Prostate gland (tissue), 2 donors: ENCODE results near the gene TSGA10IP. TPM values are rescaled to one million over a fixed set of nuclear protein-coding genes. Genes with fewer than 3 reads are reported as not detected.

ENCODE experiments used
- DNase-seq: peaks from one replicate; pipeline ENCODE4 v3.0.0-alpha.2; 2019; ENCODE audit warnings: low spot score
- H3K27ac ChIP-seq, 2 donors: fragments of 200-600 bp; sonication (generic); 2 replicates each; pipeline ENCODE4 v1.5.1; 2017 to 2019
- H3K27me3 ChIP-seq: fragments of 200-600 bp; sonication (generic); replicated peaks from 2 replicates; pipeline ENCODE4 v1.5.1; 2019; ENCODE audit not compliant: insufficient read depth
- H3K36me3 ChIP-seq, 2 donors: fragments of 200-600 bp; sonication (generic); 1 replicate in 1 of 2; 2 replicates in 1 of 2; pipeline versions ENCODE4 v1.5.1 to v1.8.1; 2017 to 2019
- H3K4me1 ChIP-seq: fragments of 200-600 bp; sonication (generic); replicated peaks from 2 replicates; pipeline ENCODE4 v1.5.1; 2019
- H3K4me3 ChIP-seq, 2 donors: fragments of 200-600 bp; sonication (generic); 2 replicates each; pipeline ENCODE4 v1.5.1; 2017 to 2019
- H3K9me3 ChIP-seq: fragments of 200-600 bp; sonication (generic); 2 replicates; pipeline ENCODE4 v1.5.1; 2017
- POLR2A ChIP-seq: fragments of 450-650 bp; IDR thresholded peaks from one replicate; pipeline ENCODE4 v1.6.1; 2016; ENCODE audit warnings: antibody characterized with exemption, mild to moderate bottlenecking
- POLR2AphosphoS5 ChIP-seq: sonication (generic); formaldehyde crosslinking; IDR thresholded peaks from one replicate; pipeline ENCODE4 v1.6.1; 2017; ENCODE audit warnings: antibody characterized with exemption
- WGBS: methylation state at CpG from one replicate; pipeline ENCODE4 v1.1.5; 2018; 5-methylcytosine and 5-hydroxymethylcytosine counted together
- intact Hi-C: fragments of 100-400 bp; cut with DNase I; formaldehyde crosslinking; loops from one replicate; pipeline ENCODE4 v1.14.2; 2022
- total RNA-seq, 2 donors: library from RNA; depleted of rRNA; stranded (reverse); fragments of >200 nt; gene quantifications; one replicate each; pipeline ENCODE4 v1.1.0, GENCODE V29; 2016
- TF ChIP-seq, protein P1 (sequence below), 4 experiments: fragments of 200-600 bp in 2 of 4; fragments of 450-650 bp in 2 of 4; sonication (generic) in 2 of 4; IDR thresholded peaks; 1 replicate in 3 of 4; 2 replicates in 1 of 4; pipeline ENCODE4 v1.5.1; 2016 to 2019; ENCODE audit warnings: antibody characterized with exemption in 4 of 4, mild to moderate bottlenecking in 2 of 4, moderate library complexity in 2 of 4

TSGA10IP gene
- total RNA-seq, 2 donors from 2014 or later, result 0.68 TPM; not detected in 1

DNA sequence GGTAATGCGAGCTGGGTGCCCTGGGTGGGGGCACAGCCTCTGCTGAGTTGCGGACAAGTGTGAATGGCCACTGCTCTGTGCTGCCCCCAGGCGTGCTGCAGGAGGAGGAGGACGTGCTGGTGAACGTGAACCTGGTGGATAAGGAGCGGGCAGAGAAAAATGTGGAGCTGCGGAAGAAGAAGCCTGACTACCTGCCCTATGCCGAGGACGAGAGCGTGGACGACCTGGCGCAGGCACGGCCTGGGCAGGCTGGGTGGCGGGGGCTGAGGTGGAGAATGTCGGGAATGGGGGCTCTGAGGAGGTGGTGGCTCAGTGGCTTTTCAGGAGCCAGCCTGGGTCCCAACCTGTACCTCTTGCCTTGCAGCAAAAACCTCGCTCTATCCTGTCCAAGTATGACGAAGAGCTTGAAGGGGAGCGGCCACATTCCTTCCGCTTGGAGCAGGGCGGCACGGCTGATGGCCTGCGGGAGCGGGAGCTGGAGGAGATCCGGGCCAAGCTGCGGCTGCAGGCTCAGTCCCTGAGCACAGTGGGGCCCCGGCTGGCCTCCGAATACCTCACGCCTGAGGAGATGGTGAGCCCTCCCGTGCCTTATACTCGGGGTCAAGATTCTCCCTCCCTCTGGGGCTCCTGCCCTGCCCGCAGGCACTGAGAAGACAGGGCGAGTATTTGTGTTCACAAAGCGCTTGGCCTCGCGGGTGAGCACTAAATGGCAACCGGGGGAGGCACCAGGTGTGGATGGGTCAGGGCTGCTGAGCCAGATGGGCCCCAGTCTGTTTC lies 20.9 kb downstream of the TSGA10IP start:
- intact Hi-C loops, result no loop called here
- H3K4me1 ChIP-seq, result peaks cover 12% of the 10 kb centered on the region
- no peak overlapping the region for H3K4me3 ChIP-seq
- DNase-seq, result no peak
- TF ChIP-seq POLR2A (no peak), POLR2AphosphoS5 (no peak)
- TF ChIP-seq, protein P1, sequence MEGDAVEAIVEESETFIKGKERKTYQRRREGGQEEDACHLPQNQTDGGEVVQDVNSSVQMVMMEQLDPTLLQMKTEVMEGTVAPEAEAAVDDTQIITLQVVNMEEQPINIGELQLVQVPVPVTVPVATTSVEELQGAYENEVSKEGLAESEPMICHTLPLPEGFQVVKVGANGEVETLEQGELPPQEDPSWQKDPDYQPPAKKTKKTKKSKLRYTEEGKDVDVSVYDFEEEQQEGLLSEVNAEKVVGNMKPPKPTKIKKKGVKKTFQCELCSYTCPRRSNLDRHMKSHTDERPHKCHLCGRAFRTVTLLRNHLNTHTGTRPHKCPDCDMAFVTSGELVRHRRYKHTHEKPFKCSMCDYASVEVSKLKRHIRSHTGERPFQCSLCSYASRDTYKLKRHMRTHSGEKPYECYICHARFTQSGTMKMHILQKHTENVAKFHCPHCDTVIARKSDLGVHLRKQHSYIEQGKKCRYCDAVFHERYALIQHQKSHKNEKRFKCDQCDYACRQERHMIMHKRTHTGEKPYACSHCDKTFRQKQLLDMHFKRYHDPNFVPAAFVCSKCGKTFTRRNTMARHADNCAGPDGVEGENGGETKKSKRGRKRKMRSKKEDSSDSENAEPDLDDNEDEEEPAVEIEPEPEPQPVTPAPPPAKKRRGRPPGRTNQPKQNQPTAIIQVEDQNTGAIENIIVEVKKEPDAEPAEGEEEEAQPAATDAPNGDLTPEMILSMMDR (IDR thresholded peaks at IDR 0.05), result no peak
- H3K9me3 ChIP-seq, result no peaks in the 10 kb centered on the region
- peaks cover 18 to 33% of the 10 kb centered on the region in 2 donors for H3K36me3 ChIP-seq
- H3K27me3 ChIP-seq, result no peaks in the 10 kb centered on the region
- H3K27ac ChIP-seq, result no peak overlapping the region
- 91% methylated on average over 36 of the region's 36 CpGs for WGBS

DNA sequence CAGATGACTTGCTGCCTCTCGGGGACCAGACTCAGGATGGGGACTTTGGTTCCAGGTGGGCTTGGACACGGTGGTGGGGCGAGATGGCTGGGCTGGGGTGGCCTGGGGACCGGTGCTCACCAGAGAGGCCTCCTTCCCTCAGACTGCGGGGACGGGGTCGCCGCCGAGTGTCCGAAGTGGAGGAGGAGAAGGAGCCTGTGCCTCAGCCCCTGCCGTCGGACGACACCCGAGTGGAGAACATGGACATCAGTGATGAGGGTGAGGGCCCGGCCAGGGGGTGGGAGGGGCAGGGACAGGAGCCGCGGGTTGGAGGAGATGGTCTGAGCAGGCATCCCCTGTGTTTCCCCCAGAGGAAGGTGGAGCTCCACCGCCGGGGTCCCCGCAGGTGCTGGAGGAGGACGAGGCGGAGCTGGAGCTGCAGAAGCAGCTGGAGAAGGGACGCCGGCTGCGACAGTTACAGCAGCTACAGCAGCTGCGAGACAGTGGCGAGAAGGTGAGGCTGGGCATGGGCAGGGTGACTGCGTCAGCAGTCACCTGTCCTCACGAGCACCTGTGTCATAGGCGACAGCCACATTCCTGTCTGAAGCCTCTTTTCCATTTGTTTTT lies 22.2 kb downstream of the TSGA10IP start:
- no peak overlapping the region for H3K27ac ChIP-seq
- no peaks in the 10 kb centered on the region for H3K9me3 ChIP-seq
- no peak for DNase-seq
- peaks cover 8% of the 10 kb centered on the region for H3K4me1 ChIP-seq
- WGBS, result 90% methylated on average over 30 of the region's 30 CpGs
- no peaks in the 10 kb centered on the region for H3K27me3 ChIP-seq
- H3K4me3 ChIP-seq, result no peak overlapping the region
- intact Hi-C loops, result no loop called here
- TF ChIP-seq POLR2A, result no peak
- TF ChIP-seq, protein P1 (IDR thresholded peaks at IDR 0.05), result no peak
- no peak for TF ChIP-seq POLR2AphosphoS5
- H3K36me3 ChIP-seq, result peaks cover 18 to 33% of the 10 kb centered on the region in 2 donors

DNA sequence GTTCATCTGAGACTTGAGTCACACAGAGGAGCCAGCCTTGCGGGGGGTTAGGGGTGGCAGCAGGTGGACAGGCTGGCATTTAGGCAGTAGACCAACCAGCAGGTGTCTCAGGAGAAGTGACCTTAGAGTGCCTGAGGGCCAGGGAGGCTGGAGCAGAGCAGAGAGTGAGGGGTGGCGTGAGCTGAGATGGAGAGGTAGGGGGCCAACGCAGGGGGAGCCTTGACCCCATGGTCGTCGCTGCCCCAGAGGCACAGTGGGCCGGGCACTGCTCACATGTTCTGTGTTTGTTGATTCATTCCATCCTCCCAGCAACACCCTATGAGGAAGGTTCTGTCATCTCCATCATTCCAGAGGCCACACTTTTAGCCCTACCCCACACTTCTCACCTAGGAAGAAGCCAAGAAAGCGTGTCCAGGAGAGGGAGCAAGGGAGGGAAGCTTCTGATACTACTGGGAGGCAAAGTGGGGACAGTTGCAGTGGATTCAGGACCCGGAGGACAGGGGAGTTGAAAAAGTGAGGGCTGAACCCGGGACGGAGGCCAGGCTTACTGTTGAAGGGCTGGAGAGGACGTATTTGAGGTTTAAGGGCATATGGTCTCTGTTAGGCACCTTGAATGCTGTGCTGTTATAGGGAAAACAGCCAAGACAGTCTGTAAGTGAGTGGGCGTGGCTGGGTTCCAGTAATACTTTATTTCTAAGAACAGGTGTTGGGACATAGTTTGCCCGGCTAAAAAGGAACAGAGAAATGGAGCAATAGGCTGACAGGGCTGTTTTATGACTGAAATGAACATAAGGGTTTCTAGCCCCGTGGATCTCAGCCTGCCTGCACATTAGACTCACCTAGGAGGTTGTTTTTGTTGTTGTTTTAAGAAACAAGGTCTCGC lies 23.6 kb downstream of the TSGA10IP start:
- H3K4me1 ChIP-seq, result peaks cover under 1% of the 10 kb centered on the region
- H3K27me3 ChIP-seq, result no peaks in the 10 kb centered on the region
- no peak overlapping the region for H3K4me3 ChIP-seq
- intact Hi-C loops, result no loop called here
- peaks cover 18 to 33% of the 10 kb centered on the region in 2 donors for H3K36me3 ChIP-seq
- TF ChIP-seq POLR2A, result no peak
- no peak for TF ChIP-seq POLR2AphosphoS5
- TF ChIP-seq, protein P1 (IDR thresholded peaks at IDR 0.05), result no peak
- DNase-seq, result no peak
- H3K27ac ChIP-seq, result no peak overlapping the region
- no peaks in the 10 kb centered on the region for H3K9me3 ChIP-seq
- 84% methylated on average over 15 of the region's 15 CpGs for WGBS

DNA sequence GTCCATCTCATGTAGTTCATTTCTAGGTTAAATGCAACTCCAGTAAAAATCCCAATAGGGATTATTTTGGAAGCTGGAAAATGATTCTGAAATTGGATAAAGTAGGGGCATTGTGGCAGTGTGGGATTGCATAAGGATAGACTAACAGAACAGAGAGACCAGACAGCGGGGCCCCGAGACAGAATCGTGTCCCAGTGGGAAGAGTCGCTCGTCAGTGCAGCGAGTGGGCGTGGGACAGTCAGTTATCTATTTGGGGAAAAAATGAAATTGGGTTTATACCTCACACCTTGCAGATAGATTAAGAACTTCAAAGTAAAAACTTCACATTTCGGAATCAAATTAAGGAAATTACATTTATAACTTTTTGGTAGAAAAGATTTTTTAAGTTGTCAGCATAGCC lies 26.8 kb downstream of the TSGA10IP start:
- DNase-seq, result no peak
- H3K36me3 ChIP-seq, result peaks cover 0 to 7% of the 10 kb centered on the region in 2 donors
- no peak overlapping the region for H3K4me3 ChIP-seq
- H3K9me3 ChIP-seq, result no peaks in the 10 kb centered on the region
- no peak for TF ChIP-seq POLR2AphosphoS5
- TF ChIP-seq POLR2A, result no peak
- TF ChIP-seq, protein P1 (IDR thresholded peaks at IDR 0.05), result no peak
- intact Hi-C loops, result no loop called here
- 93% methylated on average over 8 of the region's 8 CpGs for WGBS
- no peaks in the 10 kb centered on the region for H3K27me3 ChIP-seq
- H3K27ac ChIP-seq, result no peak overlapping the region
- no peaks in the 10 kb centered on the region for H3K4me1 ChIP-seq
